ENCODE data around the gene CBFA2T2. TPM values are rescaled to one million over a fixed set of nuclear protein-coding genes. Genes with fewer than 3 reads are reported as not detected.

The CBFA2T2 gene
- total RNA-seq, 2 donors from 2014 or later, result 14.8 to 18.0 TPM

GRCh38 chr20:33673114-33673409, 183.2 kb downstream of the CBFA2T2 start:
- TF ChIP-seq CTCF (IDR thresholded peaks at IDR 0.05), result no peak
- no peak for DNase-seq (ENCODE audit: low spot score)
- Histone ChIP-seq H3K27me3 (replicated peaks; ENCODE audit: insufficient read depth) (no peaks in the 10 kb centered on the region), H3K36me3 (no peaks in the 10 kb centered on the region), H3K4me1 (ENCODE audit: control insufficient read depth in 1 of 2, low read depth in 2 of 2) (peaks cover 32 to 74% of the 10 kb centered on the region in 2 donors), H3K27ac (peak overlapping the region; percentile 62 to 70), H3K4me3 (peak overlapping the region; percentile 77), H3K9me3 (no peaks in the 10 kb centered on the region)
- no peak for ATAC-seq (ENCODE audit: insufficient number of reproducible peaks, low FRiP score, low read depth)

GRCh38 chr20:33673410-33674293, 183.8 kb downstream of the CBFA2T2 start:
- Histone ChIP-seq H3K9me3 (no peaks in the 10 kb centered on the region), H3K27me3 (replicated peaks; ENCODE audit: insufficient read depth) (no peaks in the 10 kb centered on the region), H3K4me3 (peak overlapping the region; percentile 77), H3K4me1 (ENCODE audit: control insufficient read depth in 1 of 2, low read depth in 2 of 2) (peaks cover 28 to 68% of the 10 kb centered on the region in 2 donors), H3K36me3 (no peaks in the 10 kb centered on the region), H3K27ac (peak overlapping the region; percentile 62 to 70)
- TF ChIP-seq CTCF (IDR thresholded peaks at IDR 0.05), result no peak
- ATAC-seq (ENCODE audit: insufficient number of reproducible peaks, low FRiP score, low read depth), result no peak
- no peak for DNase-seq (ENCODE audit: low spot score)

- no peaks in the 10 kb centered on the region for H3K27me3 ChIP-seq (replicated peaks; ENCODE audit: insufficient read depth)
- H3K4me1 ChIP-seq (ENCODE audit: control insufficient read depth in 1 of 2, low read depth in 2 of 2), result peaks cover 28 to 67% of the 10 kb centered on the region in 2 donors
- TF ChIP-seq CTCF (IDR thresholded peaks at IDR 0.05), result no peak
- H3K27ac ChIP-seq, result peak within 1 kb of the TSS; percentile 95 to 96
- no peaks in the 10 kb centered on the region for H3K9me3 ChIP-seq
- peak; percentile 56 for ATAC-seq (ENCODE audit: insufficient number of reproducible peaks, low FRiP score, low read depth)
- no peaks in the 10 kb centered on the region for H3K36me3 ChIP-seq
- peak within 1 kb of the TSS; percentile 77 for H3K4me3 ChIP-seq
- peak; percentile 48 for DNase-seq (ENCODE audit: low spot score)
Measured at GRCh38 chr20:33674294-33675135, 184.6 kb downstream of the CBFA2T2 start, which contains the start of gene NECAB3. NECAB3 (minus strand) TSS chr20:33674428; CDS start chr20:33674352, 76 bp downstream.

GRCh38 chr20:33675136-33675959, 185.5 kb downstream of the CBFA2T2 start:
- ATAC-seq (ENCODE audit: insufficient number of reproducible peaks, low FRiP score, low read depth), result peak; percentile 42
- H3K9me3 ChIP-seq, result no peaks in the 10 kb centered on the region
- no peaks in the 10 kb centered on the region for H3K27me3 ChIP-seq (replicated peaks; ENCODE audit: insufficient read depth)
- H3K36me3 ChIP-seq, result no peaks in the 10 kb centered on the region
- DNase-seq (ENCODE audit: low spot score), result no peak
- peak overlapping the region; percentile 77 for H3K4me3 ChIP-seq
- TF ChIP-seq CTCF (IDR thresholded peaks at IDR 0.05), result no peak
- peak overlapping the region; percentile 95 to 96 for H3K27ac ChIP-seq
- H3K4me1 ChIP-seq (ENCODE audit: control insufficient read depth in 1 of 2, low read depth in 2 of 2), result peaks cover 31 to 67% of the 10 kb centered on the region in 2 donors

Data from thoracic aorta (tissue), 2 donors.